Mammary epithelial cell (primary cell): ENCODE results near the gene HTT-AS.

Experiments
- EZH2 ChIP-seq: IDR thresholded peaks from 2 replicates; pipeline ENCODE4 v1.6.1; 2012; ENCODE audit warnings: low read length, inconsistent platforms, borderline replicate concordance
- TF ChIP-seq, protein P1 (sequence below), 2 donors: IDR thresholded peaks in 1 of 2; conservative IDR thresholded peaks in 1 of 2; 2 replicates each; pipeline ENCODE4 v1.5.1; 2011 to 2012; ENCODE audit warnings: inconsistent platforms in 2 of 2, low read length in 2 of 2, mild to moderate bottlenecking in 2 of 2, control low read depth in 1 of 2, low read depth in 1 of 2; ENCODE audit not compliant: insufficient read depth in 1 of 2; ENCODE audit errors: extremely low read depth in 1 of 2

GRCh38 chr4:3022651-3023050 lies 51.7 kb downstream of the HTT-AS start:
- TF ChIP-seq, protein P1, sequence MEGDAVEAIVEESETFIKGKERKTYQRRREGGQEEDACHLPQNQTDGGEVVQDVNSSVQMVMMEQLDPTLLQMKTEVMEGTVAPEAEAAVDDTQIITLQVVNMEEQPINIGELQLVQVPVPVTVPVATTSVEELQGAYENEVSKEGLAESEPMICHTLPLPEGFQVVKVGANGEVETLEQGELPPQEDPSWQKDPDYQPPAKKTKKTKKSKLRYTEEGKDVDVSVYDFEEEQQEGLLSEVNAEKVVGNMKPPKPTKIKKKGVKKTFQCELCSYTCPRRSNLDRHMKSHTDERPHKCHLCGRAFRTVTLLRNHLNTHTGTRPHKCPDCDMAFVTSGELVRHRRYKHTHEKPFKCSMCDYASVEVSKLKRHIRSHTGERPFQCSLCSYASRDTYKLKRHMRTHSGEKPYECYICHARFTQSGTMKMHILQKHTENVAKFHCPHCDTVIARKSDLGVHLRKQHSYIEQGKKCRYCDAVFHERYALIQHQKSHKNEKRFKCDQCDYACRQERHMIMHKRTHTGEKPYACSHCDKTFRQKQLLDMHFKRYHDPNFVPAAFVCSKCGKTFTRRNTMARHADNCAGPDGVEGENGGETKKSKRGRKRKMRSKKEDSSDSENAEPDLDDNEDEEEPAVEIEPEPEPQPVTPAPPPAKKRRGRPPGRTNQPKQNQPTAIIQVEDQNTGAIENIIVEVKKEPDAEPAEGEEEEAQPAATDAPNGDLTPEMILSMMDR (conservative IDR thresholded peaks at IDR 0.05 in 1 of 2, IDR thresholded peaks at IDR 0.05 in 1 of 2; ENCODE audit: extremely low read depth in 1 of 2, insufficient read depth in 1 of 2, low read depth in 1 of 2, low read length in 2 of 2): no peak
- no peak for TF ChIP-seq EZH2
